ENCODE measurements around the gene TCEAL8. TPM values are rescaled to one million over a fixed set of nuclear protein-coding genes. Genes with fewer than 3 reads are reported as not detected.
A peak's percentile ranks its signal among the peaks of the same experiment; 100 is the strongest.
"Not testable (repeated sequence)": the region's sequence is repeated elsewhere in the genome, so short reads cannot be mapped to it uniquely, and the experiment has no call there.

Gene TCEAL8
- total RNA-seq: 10 to 100 TPM; 29.2 to 36.4 TPM
- long read RNA-seq, transcript TCEAL8-201 (2 exons, 1,131 nt): minor isoform, 7 of 25 reads
- long read RNA-seq, transcript TCEAL8-202 (3 exons, 1,222 nt): major isoform, 17 of 25 reads
- long read RNA-seq, partial matches to known transcripts: 0 of 25 reads
- long read RNA-seq, other reads (novel, unspliced or antisense): 1 of 25 reads

DNA sequence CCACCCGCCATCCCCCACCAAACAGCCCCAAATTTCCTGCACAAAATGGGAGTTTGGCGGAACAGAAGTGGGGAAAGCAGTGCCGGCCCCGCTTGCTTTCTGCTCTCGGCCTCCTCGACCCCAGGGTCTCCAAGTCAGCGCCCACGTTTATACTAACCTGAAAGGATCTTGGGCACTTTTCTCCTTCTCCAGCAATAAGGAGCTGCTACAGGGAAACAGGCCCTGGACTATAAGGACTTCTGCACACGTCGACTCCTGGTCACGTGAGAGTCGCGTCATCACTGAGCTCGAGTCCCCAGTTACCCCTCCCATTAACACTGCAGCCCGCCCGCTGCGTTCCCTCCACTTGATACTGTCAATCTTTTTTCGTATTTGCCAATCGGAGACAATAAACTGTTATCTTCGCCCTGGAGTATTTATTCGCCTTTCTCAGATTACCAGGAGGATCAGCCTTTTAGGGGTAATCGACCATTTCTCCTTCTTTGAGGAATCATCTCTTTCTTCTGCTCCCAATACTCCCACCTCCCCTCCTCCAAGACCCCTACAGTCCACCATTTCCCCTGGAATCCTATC, at the start of gene TCEAL8:
TCEAL8 (minus strand) TSS at position 235 of the 573 bp plus-strand sequence. CDS start 1,176 bp downstream, outside the sequence.
- intact Hi-C loops (cut with DNase I, micrococcal nuclease): no loop called here

DNA sequence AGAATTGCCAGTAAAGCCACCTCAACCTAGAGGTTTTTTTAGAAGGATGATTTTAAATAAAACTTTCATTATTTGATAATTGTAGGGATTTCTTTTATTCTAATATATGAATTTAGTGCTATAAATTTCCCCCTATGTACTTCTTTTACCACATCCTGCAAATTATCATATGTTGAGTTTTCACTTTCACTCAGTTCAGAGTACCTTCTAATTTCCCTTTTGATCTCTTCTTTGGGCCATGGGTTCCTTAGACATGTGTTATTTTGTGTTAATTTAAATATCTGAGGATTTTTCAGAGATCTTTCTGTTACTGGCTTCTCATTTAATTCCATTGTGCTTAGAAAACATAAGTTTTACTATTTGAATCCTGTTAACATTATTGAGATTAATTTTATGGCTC, 49.8 kb upstream of the TCEAL8 start:
- DNase-seq (no peak), ATAC-seq (no peak)
- intact Hi-C loops (cut with DNase I, micrococcal nuclease): no loop called here

More for the DNA sequence above, at the start of gene TCEAL8:
- ATAC-seq (peak; percentile 92), DNase-seq (peak; percentile 85 to 88)

GRCh38 chrX:103293118-103293517, 38.2 kb upstream of the TCEAL8 start:
- ATAC-seq: no peak
- no peak for DNase-seq
- intact Hi-C loops (cut with DNase I, micrococcal nuclease): no loop called here

DNA sequence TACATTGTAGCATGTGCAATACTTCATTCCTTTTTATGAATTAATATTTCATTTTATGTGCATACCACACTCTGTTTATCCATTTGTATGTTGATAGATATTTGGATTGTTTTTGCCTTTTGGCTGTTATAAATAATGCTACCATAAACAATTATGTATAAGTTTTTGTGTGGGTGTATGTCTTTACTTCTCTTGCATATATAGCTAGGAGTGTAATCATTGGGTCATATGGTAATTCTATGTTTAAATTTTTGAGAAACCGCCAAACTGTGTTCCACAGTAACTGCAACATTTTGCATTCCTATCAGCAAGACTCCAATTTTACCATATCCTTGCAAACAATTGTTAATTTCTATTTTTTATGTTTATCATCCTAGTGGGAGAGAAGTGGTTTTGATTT, 24.7 kb upstream of the TCEAL8 start:
- ATAC-seq (no peak), DNase-seq (no peak)
- intact Hi-C loops (cut with DNase I, micrococcal nuclease): no loop called here

- DNase-seq: no peak
- intact Hi-C loops (cut with DNase I, micrococcal nuclease): no loop called here
- ATAC-seq: no peak
These were observed 21.6 kb upstream of the TCEAL8 start, which contains the start of gene TCEAL5 for GRCh38 chrX:103276581-103277002. TCEAL5 (minus strand) TSS chrX:103276750; CDS start chrX:103274563, 2,187 bp downstream.

DNA sequence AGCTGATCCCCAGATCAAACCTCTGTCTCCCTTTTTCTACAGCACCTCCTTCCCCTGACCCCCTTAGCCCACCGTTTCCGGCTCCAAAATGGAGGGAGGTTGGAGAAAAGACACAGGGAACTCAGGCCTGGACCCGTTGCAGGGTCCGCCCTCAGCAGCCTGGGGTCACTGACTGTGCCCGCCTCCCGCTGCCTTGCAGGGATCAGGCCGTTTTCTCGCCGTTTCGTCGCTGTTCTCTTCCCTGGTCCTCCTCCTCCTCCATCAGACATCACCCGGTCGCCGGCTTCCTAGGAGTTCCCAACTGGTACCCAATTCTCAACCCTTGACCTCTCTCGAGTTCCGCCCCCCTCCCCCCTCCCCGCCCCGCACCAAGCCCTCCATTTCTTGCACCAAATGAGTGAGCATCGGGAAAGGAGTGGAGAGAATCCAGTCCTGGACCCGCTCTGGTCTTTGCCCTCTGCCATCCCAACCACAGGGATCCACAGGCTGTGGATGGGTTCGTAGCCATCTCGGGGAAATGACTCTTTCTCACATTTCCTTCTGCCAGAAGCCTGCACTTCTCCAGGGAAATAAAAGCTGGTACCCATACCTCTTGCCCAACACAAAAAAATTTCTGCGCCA, 21.1 kb upstream of the TCEAL8 start:
- DNase-seq (no peak), ATAC-seq (no peak)
- intact Hi-C loops (cut with DNase I, micrococcal nuclease): no loop called here

DNA sequence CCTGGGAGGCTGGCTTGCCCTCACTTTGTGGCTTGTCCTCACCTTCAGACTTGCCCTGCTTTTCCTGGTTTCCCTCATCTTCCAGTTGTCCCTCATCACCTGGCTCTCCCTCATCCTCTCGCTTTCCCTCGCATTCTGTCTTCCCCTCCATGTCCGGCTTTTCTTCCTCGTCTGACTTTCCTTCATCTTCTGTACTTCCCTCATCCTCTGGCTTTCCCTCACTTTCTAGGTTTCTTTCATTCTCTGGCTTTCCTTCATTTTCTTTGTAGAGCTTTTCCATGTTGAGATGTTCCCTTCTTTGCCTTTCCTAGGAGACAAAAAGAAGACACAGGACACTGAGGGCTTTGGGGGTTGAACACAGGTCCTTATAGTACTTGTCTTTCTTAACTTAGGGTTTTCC, 19.3 kb upstream of the TCEAL8 start:
- ATAC-seq: no peak
- no peak for DNase-seq
- intact Hi-C loops (cut with DNase I, micrococcal nuclease): no loop called here

DNA sequence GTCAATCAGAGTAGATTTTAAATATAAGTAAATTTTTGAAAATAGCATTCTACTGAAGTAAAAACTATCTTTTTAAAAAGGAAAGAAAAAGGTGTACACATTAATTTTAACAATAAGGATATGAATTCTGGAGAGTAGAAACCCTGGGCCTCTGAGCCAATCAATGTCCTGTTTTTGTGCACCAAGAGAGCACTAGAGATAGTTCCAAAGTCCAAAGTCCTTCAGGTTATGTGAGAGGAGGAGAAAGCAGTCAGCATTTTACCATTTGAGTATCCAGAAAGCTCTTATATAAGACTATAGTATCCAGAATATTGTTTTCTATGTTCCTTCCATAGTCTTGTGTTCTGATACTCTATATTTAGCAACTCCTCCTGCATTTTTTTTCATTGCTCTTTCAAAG, 3.3 kb upstream of the TCEAL8 start:
- DNase-seq (no peak), ATAC-seq (peak; percentile 52)
- intact Hi-C loops (cut with DNase I, micrococcal nuclease): no loop called here

DNA sequence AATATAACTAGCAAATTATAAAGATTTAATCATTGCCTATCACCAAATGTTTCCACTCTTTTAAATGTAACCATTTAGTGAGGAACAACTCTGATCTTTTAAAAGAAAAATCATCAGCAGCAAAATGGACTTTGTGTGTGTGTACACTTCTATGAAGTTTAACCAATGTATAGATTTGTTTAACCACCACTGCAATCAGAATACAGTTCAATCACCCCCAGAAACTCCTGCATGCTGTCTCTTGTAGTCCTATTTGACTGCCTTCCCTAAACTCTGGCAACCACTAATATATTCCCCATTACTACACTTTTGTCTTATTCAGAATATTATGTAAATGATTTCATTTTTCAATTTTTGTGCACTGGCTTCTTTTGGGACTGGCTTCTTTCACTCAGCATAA, 1.7 kb upstream of the TCEAL8 start:
- intact Hi-C loops (cut with DNase I, micrococcal nuclease): no loop called here
- DNase-seq (no peak), ATAC-seq (no peak)

DNA sequence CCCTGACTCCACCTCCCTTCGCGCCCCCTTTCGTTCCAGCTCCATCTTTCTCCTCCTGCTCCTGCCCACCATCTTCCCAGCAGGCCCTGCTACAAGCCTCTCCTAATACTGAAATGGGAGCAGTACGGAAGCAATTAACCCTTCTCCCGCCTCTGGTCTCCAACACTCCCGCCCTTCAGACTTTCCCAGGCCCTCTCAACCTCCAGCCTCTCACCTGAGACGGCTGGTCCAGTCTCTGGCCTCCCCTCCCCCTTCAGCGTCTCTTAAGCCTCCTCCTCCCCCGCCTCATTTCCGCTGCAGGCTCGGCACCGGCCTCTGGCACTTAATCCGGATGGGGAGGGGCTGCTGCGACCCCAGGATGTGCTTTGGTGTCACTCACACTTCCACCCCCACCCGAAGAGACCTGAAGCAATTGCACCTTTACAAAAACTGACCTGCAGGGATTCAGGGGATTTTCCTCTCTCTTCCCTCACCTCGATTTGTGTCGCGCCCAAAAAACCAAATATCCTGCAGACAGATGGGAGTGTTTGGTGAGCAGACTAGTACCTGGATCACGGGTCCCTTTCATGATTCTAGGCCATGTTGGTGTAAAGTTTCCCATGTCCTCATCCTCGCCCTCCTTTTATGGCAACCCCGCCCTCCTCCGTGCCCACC, 657 bp downstream of the TCEAL8 start:
- ATAC-seq (peak; percentile 71), DNase-seq (peak; percentile 61 to 67)
- intact Hi-C loops (cut with DNase I, micrococcal nuclease): no loop called here

DNA sequence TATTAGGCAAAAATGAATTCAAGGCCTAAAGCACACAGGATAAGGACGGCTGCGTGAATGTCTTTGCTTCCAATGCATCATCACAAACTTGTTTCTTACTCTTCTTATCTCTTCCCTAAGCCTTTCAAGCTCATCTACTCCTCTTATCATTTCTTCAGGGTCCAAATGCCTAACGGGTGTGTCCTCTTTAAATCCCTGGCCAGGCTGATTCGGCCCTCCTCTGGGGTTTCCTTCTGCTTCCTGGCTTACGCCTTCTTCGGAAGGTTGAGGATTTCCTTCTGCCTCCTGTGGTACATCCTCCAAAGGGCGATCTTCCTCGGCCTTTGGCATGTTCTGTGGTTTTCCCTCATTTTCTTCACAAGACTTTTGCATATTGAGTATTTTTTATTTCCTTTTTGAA, 1.3 kb downstream of the TCEAL8 start:
- DNase-seq (no peak), ATAC-seq (peak; percentile 13)
- intact Hi-C loops (cut with DNase I, micrococcal nuclease): no loop called here

DNA sequence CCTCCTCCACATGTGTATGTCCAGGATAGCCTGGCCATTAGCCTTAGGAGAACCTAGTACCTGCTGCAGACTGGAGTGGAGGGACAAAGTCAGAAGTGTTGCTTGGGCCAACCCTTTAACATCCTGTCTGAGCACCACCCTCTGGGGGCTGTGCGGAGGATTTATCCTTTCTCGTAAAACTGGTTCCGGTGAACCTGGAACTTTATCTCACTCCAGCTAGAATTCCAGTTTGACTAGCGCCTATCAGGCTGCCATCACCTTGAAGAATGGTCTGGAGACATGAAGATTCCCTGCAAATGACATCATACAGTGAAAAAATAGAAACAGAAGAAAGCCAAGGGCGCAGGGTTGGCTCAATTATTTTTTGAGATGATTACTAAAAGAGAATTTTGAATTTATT, 4.0 kb downstream of the TCEAL8 start:
- DNase-seq (no peak), ATAC-seq (no peak)
- intact Hi-C loops (cut with DNase I, micrococcal nuclease): no loop called here

DNA sequence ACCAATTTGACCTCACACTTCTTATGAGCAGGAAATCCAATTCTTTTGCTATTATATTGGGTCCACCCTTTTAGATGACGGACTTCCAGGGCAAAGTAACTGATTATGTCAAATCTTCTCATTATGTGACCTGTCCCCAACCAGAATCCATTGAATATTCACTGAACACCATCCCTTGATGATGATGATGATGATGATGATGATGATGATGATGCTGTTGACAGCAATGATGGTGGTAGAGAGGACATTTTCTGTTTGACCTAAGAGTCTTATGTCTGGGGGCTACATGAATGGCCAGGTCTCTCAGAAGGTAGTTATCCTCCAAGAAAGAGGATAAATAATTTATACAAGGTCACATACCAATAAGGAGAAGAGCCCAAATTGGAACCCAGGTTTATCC, 5.2 kb downstream of the TCEAL8 start:
- intact Hi-C loops (cut with DNase I, micrococcal nuclease): no loop called here
- ATAC-seq (no peak), DNase-seq (no peak)

GRCh38 chrX:103248553-103248952, 6.4 kb downstream of the TCEAL8 start:
- ATAC-seq: peak; percentile 35
- intact Hi-C loops (cut with DNase I, micrococcal nuclease): no loop called here
- no peak for DNase-seq

- intact Hi-C loops (cut with DNase I, micrococcal nuclease): no loop called here
- ATAC-seq: no peak
- no peak for DNase-seq
These were observed 14.8 kb downstream of the TCEAL8 start for GRCh38 chrX:103240155-103240554.

- intact Hi-C loops (cut with DNase I, micrococcal nuclease): no loop called here
- no peak for ATAC-seq
- no peak for DNase-seq
These were observed 18.7 kb downstream of the TCEAL8 start for GRCh38 chrX:103236296-103236695.

GRCh38 chrX:103235608-103236007, 19.3 kb downstream of the TCEAL8 start:
- ATAC-seq; intact Hi-C loops (cut with DNase I, micrococcal nuclease); DNase-seq: not testable (repeated sequence)

- DNase-seq (no peak), ATAC-seq (no peak)
These were observed 20.1 kb downstream of the TCEAL8 start for GRCh38 chrX:103234869-103235268.

GRCh38 chrX:103233263-103233662, 21.7 kb downstream of the TCEAL8 start:
- no peak for DNase-seq
- ATAC-seq: peak; percentile 90
- intact Hi-C loops (cut with DNase I, micrococcal nuclease): no loop called here

More at GRCh38 chrX:103234869-103235268, 20.1 kb downstream of the TCEAL8 start:
- intact Hi-C loops (cut with DNase I, micrococcal nuclease): no loop called here

- ATAC-seq; intact Hi-C loops (cut with DNase I, micrococcal nuclease); DNase-seq: not testable (repeated sequence)
These were observed 29.0 kb downstream of the TCEAL8 start for GRCh38 chrX:103225918-103226317.

Data from left colon (tissue), 2 donors.